ENCODE results near the gene NOTCH2.

DNA sequence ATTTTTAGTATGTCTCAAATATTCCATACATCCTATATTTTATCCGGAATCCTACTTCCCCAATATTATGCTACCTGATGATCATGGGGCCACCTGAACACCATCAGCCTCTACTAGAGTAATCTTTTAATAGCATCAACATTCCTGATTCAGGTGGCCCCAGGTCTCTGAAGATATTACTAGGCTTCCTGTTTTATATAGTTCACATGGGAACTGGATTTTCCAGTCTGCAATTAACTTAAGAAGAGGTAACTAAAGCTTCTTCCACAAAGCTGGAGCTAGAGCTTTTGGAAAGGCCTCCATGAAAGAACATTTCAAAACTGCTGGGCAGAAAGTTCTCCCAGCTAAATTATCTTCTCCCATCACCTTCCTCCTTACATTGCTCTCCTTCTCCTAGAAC lies 100.9 kb downstream of the NOTCH2 start:
- no peak for TF ChIP-seq EP300 (IDR thresholded peaks at IDR 0.05)
- TF ChIP-seq, protein P1, sequence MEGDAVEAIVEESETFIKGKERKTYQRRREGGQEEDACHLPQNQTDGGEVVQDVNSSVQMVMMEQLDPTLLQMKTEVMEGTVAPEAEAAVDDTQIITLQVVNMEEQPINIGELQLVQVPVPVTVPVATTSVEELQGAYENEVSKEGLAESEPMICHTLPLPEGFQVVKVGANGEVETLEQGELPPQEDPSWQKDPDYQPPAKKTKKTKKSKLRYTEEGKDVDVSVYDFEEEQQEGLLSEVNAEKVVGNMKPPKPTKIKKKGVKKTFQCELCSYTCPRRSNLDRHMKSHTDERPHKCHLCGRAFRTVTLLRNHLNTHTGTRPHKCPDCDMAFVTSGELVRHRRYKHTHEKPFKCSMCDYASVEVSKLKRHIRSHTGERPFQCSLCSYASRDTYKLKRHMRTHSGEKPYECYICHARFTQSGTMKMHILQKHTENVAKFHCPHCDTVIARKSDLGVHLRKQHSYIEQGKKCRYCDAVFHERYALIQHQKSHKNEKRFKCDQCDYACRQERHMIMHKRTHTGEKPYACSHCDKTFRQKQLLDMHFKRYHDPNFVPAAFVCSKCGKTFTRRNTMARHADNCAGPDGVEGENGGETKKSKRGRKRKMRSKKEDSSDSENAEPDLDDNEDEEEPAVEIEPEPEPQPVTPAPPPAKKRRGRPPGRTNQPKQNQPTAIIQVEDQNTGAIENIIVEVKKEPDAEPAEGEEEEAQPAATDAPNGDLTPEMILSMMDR (IDR thresholded peaks at IDR 0.05), result no peak

All from ovary (tissue), 3 donors.